Activated CD8-positive, alpha-beta T cell treated with anti-CD3 and anti-CD28 coated beads for 36 hours (primary cell): ENCODE results near the gene TCP10L. TPM values are rescaled to one million over a fixed set of nuclear protein-coding genes. Genes with fewer than 3 reads are reported as not detected.

Experiments used
- ATAC-seq: fragments of 200-7000 bp; cut with Tn5 transposase; one replicate; pipeline ENCODE4 v1.10.0; 2021; ENCODE audit warnings: mild to moderate bottlenecking, moderate library complexity
- CTCF ChIA-PET: fragments of 350-600 bp; sonication (Branson Sonifier 250); formaldehyde crosslinking; loops from one replicate; lab custom pipeline; 2021; ENCODE audit warnings: antibody characterized with exemption; lab: Charles Lee
- POLR2A ChIA-PET: fragments of 350-600 bp; sonication (Branson Sonifier 250); formaldehyde crosslinking; loops from one replicate; lab custom pipeline; 2021; ENCODE audit warnings: antibody characterized with exemption; lab: Charles Lee
- DNase-seq: peaks from one replicate; pipeline ENCODE4 v3.0.0-alpha.2; 2020
- H3K27ac Mint-ChIP-seq: one replicate; pipeline ENCODE4 v1.8.0; 2021; ENCODE audit warnings: mild to moderate bottlenecking, mixed read lengths
- H3K27me3 Mint-ChIP-seq: one replicate; pipeline ENCODE4 v1.8.0; 2021; ENCODE audit warnings: mixed read lengths
- H3K36me3 Mint-ChIP-seq: one replicate; pipeline ENCODE4 v1.8.0; 2021; ENCODE audit warnings: low read depth, mixed read lengths
- H3K4me1 Mint-ChIP-seq: one replicate; pipeline ENCODE4 v1.8.0; 2021; ENCODE audit warnings: low read depth, mixed read lengths
- H3K4me3 Mint-ChIP-seq: one replicate; pipeline ENCODE4 v1.8.0; 2021; ENCODE audit warnings: mild to moderate bottlenecking, moderate library complexity, mixed read lengths
- H3K9me3 Mint-ChIP-seq: one replicate; pipeline ENCODE4 v1.8.0; 2021; ENCODE audit warnings: mixed read lengths
- intact Hi-C: fragments of 100-400 bp; cut with micrococcal nuclease; formaldehyde crosslinking; loops from one replicate; pipeline ENCODE4 v1.10.0; 2022
- total RNA-seq, 2 experiments: library from RNA; stranded (reverse); gene quantifications; one replicate each; pipeline ENCODE4 v1.2.3, GENCODE V29; 2021
- TF ChIP-seq, protein P1 (sequence below): fragments of 200-600 bp; IDR thresholded peaks from one replicate; pipeline ENCODE4 v1.8.0; 2022; ENCODE audit warnings: antibody characterized with exemption, mild to moderate bottlenecking

Gene TCP10L
- total RNA-seq, 2 experiments from 2014 or later: 0.31 to 0.63 TPM

DNA sequence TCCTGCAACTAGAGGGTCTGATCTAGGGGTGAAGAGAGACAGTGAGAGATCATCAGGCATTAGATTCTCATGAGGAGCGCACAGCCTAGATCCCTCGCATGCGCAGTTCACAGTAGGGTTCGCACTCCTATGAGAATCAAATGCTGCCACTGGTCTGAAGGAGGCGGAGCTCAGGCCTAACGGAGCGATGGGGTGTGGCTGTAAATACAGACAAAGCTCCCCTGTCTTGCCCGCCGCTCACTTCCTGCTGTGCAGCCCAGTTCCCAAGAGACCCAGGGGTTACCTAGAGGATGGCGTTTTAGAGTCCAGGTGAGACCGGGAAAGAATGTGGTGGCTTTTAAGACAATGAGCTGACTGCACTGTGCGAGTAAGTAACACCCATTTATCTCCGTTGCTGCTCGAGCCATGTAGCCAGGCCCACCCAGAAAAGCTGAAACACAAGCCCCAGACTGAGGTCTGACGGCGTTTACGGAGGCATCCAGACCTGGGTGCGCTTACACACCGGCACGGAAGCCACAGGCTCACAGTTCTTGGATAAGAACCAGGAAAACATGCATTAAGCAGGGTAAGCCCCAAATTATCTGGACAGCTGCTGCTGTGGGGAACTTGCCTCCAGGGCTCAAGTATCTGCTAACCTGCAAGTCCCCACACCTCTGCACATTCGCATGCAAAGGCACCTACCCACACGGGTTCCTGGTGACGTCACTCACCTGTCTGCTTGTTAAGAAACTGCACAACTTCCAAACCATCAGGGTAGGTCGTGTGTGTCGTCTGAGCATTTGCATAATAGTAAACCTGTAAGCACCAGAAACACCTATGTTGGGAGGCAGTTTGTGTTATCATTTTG is 12.5 kb downstream of the TCP10L start:
- no peaks in the 10 kb centered on the region for H3K27me3 Mint-ChIP-seq
- no peaks in the 10 kb centered on the region for H3K36me3 Mint-ChIP-seq
- no peak overlapping the region for H3K4me3 Mint-ChIP-seq
- ChIA-PET POLR2A (interaction anchor here (0.6 kb wide), 1 partner anchor 16 kb away, joined by 4 read pairs; no protein-coding TSS in a partner anchor), CTCF (interaction anchor here (0.8 to 1.3 kb wide), 2 partner anchors 28 to 169 kb away, joined by 3 read pairs; no protein-coding TSS in a partner anchor)
- TF ChIP-seq, protein P1, sequence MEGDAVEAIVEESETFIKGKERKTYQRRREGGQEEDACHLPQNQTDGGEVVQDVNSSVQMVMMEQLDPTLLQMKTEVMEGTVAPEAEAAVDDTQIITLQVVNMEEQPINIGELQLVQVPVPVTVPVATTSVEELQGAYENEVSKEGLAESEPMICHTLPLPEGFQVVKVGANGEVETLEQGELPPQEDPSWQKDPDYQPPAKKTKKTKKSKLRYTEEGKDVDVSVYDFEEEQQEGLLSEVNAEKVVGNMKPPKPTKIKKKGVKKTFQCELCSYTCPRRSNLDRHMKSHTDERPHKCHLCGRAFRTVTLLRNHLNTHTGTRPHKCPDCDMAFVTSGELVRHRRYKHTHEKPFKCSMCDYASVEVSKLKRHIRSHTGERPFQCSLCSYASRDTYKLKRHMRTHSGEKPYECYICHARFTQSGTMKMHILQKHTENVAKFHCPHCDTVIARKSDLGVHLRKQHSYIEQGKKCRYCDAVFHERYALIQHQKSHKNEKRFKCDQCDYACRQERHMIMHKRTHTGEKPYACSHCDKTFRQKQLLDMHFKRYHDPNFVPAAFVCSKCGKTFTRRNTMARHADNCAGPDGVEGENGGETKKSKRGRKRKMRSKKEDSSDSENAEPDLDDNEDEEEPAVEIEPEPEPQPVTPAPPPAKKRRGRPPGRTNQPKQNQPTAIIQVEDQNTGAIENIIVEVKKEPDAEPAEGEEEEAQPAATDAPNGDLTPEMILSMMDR: no peak
- H3K9me3 Mint-ChIP-seq: no peaks in the 10 kb centered on the region
- DNase-seq (no peak), ATAC-seq (no peak)
- intact Hi-C loops: no loop called here
- H3K4me1 Mint-ChIP-seq: peaks cover 20% of the 10 kb centered on the region
- H3K27ac Mint-ChIP-seq: no peak overlapping the region

DNA sequence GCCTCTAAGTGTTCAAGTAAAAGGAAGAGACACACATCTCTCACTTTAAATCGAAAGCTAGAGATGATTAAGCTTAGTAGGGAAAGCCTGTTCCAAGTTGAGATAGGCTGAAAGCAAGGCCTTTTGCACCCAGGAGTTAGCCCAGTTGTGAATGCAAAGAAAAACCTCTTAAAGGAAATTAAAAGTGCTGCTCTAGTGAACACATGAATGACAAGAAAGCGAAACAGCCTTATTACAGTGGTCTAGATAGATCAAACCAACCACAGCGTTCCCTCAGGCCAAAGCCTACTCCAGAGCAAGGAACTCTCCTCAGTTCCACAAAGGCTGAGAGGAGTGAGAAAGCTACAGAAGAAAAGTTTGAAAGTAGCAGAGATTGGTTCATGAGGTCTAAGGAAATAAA is 14.9 kb downstream of the TCP10L start:
- peaks cover 2% of the 10 kb centered on the region for H3K9me3 Mint-ChIP-seq
- H3K27me3 Mint-ChIP-seq: no peaks in the 10 kb centered on the region
- TF ChIP-seq, protein P1: no peak
- H3K27ac Mint-ChIP-seq: peak overlapping the region; percentile 79
- DNase-seq (no peak), ATAC-seq (no peak)
- H3K36me3 Mint-ChIP-seq: peaks cover 2% of the 10 kb centered on the region
- CTCF ChIA-PET: interaction anchor here (1.2 to 5.0 kb wide), 8 partner anchors 9 to 166 kb away, joined by 4 to 56 read pairs (median 18); partner anchors contain the start of gene EVA1C
- peaks cover 20% of the 10 kb centered on the region for H3K4me1 Mint-ChIP-seq
- POLR2A ChIA-PET: interaction anchor here (3.1 kb wide), 1 partner anchor 178 kb away, joined by 9 read pairs; the partner anchor contains the start of gene URB1
- intact Hi-C loops: no loop called here
- peak overlapping the region; percentile 86 for H3K4me3 Mint-ChIP-seq

DNA sequence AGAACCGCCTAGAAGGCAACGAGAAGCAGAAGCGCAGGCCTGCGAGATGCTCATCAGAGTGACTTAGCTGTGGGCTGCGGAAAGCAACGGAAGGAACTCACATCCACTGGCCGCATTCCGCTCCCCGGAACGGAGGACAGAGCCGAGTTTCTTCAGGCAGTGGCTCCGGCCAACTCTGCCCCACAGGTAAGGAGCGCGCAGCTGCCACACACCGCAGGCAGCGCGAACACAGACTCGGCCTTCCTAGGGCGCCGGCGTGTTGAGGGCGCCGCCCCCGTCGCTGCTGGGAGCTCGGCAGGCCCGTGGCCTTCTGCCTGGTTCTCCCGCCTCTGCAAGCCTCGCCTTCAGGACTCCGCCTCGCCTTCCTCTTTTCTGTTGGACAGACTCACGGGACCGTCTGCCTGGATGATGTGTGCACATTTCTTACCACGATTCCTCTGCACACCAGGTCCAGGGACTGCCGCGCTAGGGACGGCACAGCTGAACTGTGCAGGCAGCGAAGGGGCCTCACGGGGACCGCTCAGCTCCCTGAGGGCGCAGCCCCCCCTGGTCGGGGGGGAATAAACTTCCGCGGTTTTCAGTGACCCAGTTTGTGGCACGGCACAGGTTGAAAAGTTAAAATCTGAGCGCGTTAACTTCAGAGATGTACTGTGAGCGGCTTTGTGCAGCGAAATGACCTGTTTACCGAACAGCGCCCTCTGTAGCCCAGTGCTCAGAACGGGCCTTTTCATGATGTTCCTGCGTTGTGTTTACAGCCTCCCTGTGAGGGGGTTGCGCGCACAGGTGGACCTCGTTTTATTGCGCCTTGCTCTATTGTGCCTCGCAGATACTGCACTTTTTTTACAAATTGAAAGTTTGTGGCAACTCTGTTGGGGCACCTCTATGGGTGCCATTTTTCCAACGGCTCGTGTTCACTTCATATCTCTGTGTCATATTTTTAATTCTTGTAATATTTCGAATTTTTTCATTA is 15.8 kb downstream of the TCP10L start:
- H3K27ac Mint-ChIP-seq: peak overlapping the region; percentile 79
- H3K4me1 Mint-ChIP-seq: peaks cover 20% of the 10 kb centered on the region

GRCh38 chr21:32567626-32568025 is 17.7 kb downstream of the TCP10L start:
- Mint-ChIP-seq H3K36me3 (peaks cover 9% of the 10 kb centered on the region), H3K4me1 (peaks cover 23% of the 10 kb centered on the region), H3K4me3 (no peak overlapping the region), H3K9me3 (peaks cover 12% of the 10 kb centered on the region), H3K27me3 (no peaks in the 10 kb centered on the region), H3K27ac (no peak overlapping the region)
- CTCF ChIA-PET: interaction anchor here (1.2 to 5.0 kb wide), 6 partner anchors 7 to 163 kb away, joined by 3 to 56 read pairs (median 26); partner anchors contain the start of gene EVA1C
- POLR2A ChIA-PET: interaction anchor here (3.1 kb wide), 1 partner anchor 175 kb away, joined by 9 read pairs; the partner anchor contains the start of gene URB1
- no peak for ATAC-seq
- intact Hi-C loops: loop anchor here (5.0 kb wide), 1 partner anchor 155 kb away; the partner anchor contains the start of gene EVA1C
- TF ChIP-seq, protein P1: no peak
- no peak for DNase-seq

More for the DNA sequence above, 15.8 kb downstream of the TCP10L start:
- H3K4me3 Mint-ChIP-seq: peak overlapping the region; percentile 86
- ChIA-PET CTCF (interaction anchor here (0.7 to 5.0 kb wide), 36 partner anchors 9 to 300 kb away, joined by 3 to 56 read pairs (median 4); partner anchors contain the start of gene EVA1C), POLR2A (interaction anchor here (0.8 to 3.1 kb wide), 6 partner anchors 9 to 382 kb away, joined by 3 to 9 read pairs (median 3); partner anchors contain the start of gene URB1)
- intact Hi-C loops: loop anchor here (5.0 kb wide), 1 partner anchor 157 kb away; the partner anchor contains the start of gene EVA1C
- peaks cover 7% of the 10 kb centered on the region for H3K36me3 Mint-ChIP-seq
- TF ChIP-seq, protein P1: peak; percentile 90
- peak; percentile 93 for DNase-seq
- no peaks in the 10 kb centered on the region for H3K27me3 Mint-ChIP-seq
- peak; percentile 95 for ATAC-seq
- peaks cover 10% of the 10 kb centered on the region for H3K9me3 Mint-ChIP-seq
